Heart left ventricle (tissue), 13 donors: ENCODE results near the gene THSD1.

Experiments used
- POLR2A ChIP-seq, 2 donors: fragments of 450-650 bp; IDR thresholded peaks; one replicate each; pipeline ENCODE4 v1.6.1; 2017; ENCODE audit warnings: antibody characterized with exemption in 2 of 2, mild to moderate bottlenecking in 2 of 2, moderate library complexity in 2 of 2
- TF ChIP-seq, protein P1 (sequence below), 12 donors: fragments of 200-600 bp; sonication (generic) in 4 of 12; IDR thresholded peaks; one replicate each; pipeline versions ENCODE4 v1.5.0 to v1.8.0; 2018 to 2022; ENCODE audit warnings: antibody characterized with exemption in 12 of 12, mild to moderate bottlenecking in 5 of 12
- donor health status: ischemic (EF 13 %, LVEDD 7.1; RV severe dilation, severe dysfunction).
- donor health status: DM: no; HTN: yes; CAD: no.
- donor health status: DM: no; HTN: no; CAD: no.
- donor health status: ischemic (EF 25% LVEDD 6.9; RV normal size, moderate dysfunction).
- donor health status: ischemic (EF 25% LVEDD 5.7; RV mildly dilated, moderate dysfunction).
- donor health status: ischemic (EF 35%, LVEDD 5.7; RV mildly dilated, moderate dysfunction).
- donor health status: nonischemic (EF 11% LVEDD 7.7; RV severe dilation, severe dysfunction).
- donor health status: DM: yes; HTN: yes; CAD: no.
- donor health status: PGD.
- donor health status: ischemic (EF 29% LVEDD 5.4; RV normal size, mild dysfunction).
- donor health status: nonischemic (EF 23%, LVEDD 6.1; RV moderate dilation, normal function).

DNA sequence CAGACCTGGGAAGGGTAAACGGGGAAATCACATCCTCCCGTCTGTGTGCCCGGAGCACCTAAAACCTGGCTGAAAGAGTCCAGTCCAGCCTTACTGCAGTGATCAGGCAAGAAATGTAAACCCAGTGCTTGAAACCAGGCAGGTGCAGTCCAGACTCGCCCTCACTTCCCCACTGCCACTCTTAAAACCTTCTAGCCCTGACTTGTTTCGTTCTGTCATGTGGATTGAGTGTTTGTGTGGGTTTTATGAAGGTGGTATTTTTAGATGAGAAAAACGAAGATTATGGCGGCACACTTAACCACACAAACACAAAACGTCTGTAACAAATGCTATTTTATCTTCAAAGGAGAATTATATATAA, 48.5 kb upstream of the THSD1 start:
- TF ChIP-seq, protein P1, sequence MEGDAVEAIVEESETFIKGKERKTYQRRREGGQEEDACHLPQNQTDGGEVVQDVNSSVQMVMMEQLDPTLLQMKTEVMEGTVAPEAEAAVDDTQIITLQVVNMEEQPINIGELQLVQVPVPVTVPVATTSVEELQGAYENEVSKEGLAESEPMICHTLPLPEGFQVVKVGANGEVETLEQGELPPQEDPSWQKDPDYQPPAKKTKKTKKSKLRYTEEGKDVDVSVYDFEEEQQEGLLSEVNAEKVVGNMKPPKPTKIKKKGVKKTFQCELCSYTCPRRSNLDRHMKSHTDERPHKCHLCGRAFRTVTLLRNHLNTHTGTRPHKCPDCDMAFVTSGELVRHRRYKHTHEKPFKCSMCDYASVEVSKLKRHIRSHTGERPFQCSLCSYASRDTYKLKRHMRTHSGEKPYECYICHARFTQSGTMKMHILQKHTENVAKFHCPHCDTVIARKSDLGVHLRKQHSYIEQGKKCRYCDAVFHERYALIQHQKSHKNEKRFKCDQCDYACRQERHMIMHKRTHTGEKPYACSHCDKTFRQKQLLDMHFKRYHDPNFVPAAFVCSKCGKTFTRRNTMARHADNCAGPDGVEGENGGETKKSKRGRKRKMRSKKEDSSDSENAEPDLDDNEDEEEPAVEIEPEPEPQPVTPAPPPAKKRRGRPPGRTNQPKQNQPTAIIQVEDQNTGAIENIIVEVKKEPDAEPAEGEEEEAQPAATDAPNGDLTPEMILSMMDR (IDR thresholded peaks at IDR 0.05): no peak
- TF ChIP-seq POLR2A (IDR thresholded peaks at IDR 0.05): no peak
